Fibroblast of gingiva (primary cell): ENCODE measurements around the gene GLRX.

Experiments
- DNase-seq: peaks from one replicate; pipeline ENCODE4 v3.0.0-alpha.2; 2011; ENCODE audit warnings: low read depth

Gene GLRX

DNA sequence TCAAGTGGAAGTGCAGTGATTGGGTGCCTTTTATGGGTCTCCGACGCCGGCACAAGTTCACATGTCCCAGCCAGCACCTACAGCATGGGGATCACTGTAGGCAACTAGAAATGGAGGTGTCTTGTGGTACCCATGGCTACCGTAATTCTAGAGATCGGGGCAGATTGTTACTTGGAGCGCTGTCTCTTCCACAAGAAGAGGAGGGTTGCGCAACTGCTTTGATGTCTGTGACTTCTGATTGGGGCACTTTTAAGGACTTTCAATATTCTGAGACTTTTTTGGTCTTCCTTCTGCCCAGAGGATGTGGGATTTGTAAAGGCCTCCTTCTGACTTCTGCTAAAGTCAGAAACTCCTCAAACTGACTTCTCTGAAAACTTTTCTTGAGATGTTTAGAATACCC, 41.9 kb downstream of the GLRX start:
- DNase-seq, result no peak

DNA sequence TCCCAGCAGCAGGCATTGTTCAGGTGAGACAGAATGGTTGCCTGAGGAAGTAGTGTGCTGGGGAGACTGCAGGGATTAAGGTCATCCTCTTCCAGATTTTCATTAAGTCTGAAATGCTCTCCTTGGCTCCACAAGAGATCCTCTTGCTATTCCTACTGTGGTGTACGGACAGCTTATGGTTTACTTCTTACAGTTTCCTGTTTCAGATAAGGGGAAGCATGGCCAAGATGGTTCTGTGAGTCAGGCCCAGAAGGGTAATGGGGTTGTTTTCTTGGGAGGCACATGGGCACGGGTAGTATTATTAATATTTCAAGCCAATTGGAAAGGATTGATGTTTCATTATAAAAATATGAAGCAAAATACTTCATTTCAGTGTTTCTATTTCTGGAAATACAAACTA, 42.9 kb downstream of the GLRX start:
- peak; percentile 32 for DNase-seq

DNA sequence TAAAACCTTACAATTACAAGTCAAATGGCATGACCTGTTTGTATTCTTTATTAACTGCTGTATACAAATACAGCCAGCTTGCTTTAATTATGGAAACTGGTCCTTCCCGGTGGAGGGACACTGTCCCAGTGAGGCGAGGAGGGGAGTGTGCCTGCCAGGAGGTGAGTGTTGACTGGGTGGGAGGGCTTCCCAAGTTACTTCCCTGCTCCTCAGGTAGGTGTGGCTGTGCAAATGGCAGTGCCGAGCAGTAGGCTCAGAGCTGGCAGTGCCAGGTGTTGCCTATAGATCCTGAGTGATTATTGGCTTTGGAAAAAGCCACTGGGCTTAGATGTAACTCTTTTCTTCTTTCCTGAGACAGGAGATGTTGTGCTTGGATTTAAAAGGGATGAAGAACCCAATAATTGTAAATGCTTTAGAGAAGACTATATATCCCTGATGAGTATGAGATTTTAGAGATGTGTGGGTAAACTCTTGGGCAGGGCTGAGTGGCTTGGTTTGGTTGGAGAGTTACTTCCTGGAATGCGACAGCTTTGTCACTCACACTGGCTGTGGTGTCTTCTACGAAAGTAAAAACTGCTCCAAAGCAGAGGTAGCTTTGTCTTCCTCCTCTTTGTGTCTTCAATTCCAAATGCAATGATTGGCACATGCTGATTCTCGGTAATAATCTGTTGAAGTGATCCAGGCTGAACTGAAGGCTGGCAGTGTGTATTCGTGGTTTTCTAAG, 43.7 kb downstream of the GLRX start:
- DNase-seq, result no peak

DNA sequence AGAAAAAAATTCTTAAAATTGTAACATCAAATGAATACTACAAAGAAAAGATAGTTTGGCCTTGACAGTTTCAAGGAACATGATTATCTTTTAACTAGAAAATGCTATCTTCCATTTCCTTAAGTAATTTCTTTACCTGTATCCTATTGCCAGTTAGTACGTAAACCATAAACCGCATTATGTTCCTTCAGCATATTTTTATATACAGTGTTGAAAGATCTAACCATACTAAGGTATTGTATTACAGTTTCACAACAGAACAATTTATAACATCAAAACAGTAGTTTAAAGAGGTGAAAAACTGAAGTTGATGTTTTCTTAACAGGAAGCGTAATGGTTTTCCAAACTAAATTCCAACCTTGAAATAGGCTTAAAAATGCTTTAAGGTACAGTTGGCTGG, 45.1 kb downstream of the GLRX start:
- peak; percentile 50 for DNase-seq

DNA sequence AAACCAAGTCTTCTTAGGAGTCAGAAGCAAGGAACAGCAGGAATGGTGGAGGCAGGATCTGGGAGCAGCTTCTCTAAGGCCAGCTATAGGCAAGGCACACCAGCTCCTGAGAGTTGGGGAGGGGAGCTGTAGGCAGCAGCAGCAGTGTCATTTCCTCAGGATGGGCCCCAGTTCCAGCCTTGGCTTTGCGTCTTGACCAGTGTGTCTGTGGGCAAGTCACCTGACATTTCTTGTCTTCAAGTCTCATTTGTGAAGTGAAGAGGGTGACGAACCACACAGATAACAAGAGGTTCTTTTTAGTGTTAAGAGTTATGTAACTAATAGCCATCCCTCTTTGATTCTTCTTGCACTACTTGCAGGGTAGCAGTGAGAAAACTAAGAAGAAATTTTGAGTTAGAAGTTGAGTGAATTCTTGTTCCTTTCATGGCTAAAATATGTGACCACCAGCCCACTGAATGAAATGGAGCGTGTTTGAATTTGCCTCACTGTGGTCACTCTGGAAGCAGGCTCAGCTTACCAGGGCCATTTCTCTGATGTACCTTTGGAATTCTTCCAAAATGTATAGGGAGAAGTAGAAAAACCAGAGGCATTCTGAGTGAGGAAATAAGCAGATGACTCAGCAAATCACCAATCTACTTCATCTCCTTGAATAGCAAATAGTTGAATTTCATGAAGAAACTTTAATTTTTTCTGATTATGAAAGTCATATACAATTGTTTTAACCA, 49.0 kb downstream of the GLRX start:
- peak; percentile 58 for DNase-seq

DNA sequence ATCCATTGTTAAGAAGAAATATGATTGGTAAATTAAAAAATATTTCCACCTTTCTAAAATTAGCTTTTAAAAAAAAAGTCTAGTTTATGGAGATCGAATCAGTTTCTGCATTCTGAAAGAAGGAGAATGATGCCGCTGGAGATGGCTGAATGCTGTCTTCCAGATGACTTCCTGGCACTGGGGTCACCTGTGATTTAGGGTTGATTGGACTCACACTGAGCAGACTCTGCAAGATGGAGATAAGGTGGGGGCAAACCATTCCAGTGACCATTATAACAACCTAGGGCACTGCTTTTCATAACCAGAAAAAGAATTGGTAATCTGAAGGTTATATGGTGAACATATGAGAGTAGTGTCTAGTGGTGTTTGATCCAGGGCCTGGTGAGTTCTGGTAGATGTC, 50.6 kb downstream of the GLRX start:
- DNase-seq, result no peak

DNA sequence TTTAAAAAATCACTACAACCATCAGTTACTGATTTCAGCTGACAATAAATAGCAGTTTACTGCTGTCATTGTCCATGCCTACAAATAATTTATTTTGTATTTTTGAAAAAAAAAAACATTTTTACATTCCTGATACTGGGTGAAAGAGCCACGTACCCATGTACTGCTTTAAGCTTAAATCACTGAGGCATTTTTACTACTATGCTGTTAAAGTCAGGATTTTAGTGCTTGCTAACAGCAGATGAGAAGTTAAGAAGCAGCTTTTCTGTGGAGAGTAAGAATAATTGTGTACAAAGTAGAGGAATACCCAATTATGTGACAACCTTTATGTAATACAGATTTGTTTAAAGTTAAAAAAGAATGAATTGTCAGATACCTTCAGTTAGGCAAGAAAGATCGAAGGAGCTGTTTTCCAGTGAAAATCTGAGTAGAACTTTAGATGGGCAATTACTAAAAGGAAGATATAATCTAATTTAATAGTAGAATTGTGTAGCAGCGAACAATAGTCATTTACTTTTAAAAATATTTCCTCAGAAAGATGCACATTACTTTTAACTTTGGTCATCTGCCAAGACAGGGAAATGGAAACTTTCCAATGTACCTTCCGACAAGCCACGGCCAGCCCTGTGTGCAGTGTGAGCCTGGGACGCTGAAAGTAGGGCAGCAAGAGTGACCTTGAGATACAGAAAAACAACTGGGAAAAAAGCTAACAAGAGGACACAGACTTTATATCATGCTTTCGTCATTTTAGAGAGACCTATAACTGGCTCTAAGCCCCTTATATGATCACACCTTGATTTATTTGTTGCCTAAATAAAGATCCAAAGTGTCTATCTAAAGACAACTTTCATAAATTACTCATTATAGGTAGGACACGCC, 51.5 kb downstream of the GLRX start:
- DNase-seq, result no peak

DNA sequence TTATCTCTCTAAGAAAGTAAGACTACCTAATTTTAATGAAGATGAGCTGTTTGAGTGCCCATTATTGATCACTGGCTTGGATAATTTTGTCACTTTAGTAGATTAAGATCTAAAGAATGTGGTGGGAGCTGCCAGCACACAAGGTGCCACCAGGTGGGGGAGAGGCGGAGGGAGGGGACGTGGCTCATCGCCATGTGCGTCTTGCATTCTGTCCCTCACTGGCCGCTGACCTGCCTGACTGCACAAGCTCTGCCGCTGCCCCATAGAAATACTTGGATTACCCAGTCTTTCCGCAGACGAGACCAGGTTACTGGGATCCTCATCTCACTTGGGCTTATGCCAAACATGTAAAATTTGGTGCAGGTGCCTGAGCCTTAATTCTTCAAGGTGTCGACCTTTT, 53.8 kb downstream of the GLRX start:
- no peak for DNase-seq

DNA sequence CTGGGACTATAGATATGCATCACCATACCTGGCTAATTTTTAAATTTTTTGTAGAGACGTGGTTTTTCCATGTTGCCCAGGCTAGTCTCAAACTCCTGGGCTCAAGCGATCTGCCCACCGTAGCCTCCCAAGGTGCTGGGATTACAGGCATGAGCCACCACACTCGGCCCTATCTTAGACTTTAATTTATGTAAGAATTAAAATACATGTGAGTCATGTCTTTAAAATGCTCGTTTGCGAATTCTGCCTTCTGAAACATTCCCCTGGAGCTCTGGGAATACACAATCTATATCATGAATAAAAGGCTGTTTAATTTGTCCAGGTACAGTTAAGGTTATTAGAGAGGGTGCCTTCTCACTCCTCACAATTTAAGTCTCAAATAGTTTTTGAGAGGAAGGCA, 58.6 kb downstream of the GLRX start:
- DNase-seq, result no peak
